NCI-H524 treated with DMSO at 0.1 percent for 48 hours (cell line): Measurements from ENCODE around the gene CPSF2.

Experiments
- DNase-seq: peaks from one replicate; lab custom pipeline; 2025; lab: John Stamatoyannopoulos, UW

Gene CPSF2

DNA sequence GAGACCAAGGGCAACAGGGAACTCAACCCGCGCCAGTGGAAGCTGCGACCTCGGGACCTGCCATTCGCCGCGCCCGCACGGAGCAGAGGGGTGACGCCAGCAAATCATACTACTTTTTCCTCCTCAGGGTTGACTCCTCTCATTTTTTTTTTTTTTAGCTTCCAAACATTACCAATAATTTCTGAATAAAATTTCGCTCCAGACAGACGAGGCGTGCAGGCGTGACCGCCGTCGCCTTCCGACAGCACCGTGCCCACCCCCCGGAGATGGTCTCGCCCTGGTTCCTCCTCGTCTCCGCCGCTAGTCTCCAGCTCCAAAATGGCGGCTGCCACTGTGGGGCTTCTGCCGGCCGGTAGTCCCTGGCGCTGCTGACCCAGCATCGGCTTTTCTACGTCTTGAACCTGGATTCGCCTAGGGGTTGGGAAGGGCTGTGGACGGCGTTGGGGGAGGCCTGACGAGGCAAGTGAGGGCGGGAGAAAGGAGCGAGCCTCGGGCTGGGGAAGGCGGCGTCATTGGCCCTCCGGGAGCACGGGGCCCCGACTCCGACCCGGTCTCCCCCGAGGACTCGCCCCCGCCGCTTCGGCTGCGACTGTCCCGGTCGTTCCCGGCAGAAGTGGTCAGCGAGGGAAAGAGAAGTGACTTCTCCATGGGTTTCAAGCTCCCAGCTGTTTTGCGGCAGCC, at the start of gene CPSF2, which contains the start of gene NDUFB1:
Gene CPSF2 (plus strand): TSS at position 300 of the 681 bp plus-strand sequence. CDS start 9,016 bp downstream, outside the sequence.
Gene NDUFB1 (minus strand): TSS at position 37 of the 681 bp plus-strand sequence. CDS start 4,069 bp downstream, outside the sequence.
- peak; percentile 66 for DNase-seq

DNA sequence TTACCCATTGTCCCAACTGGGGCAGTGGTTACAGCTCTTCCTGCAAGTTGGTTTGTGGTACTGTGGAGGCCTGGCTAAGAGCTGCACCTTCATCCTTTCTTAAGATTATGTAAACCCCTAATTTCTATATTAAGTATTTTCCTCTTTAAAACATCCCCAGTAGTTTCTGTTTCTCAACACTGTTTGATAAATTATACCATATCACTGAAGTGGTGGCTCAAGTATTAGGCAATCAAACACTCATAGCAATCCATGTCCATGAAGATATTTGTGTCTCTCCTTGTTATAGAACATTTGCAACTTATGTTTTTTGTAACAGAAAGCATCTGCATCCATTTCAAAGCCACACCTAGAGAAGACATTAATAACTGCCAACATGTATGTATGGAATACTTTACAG, 47.2 kb upstream of the CPSF2 start:
- DNase-seq: no peak

DNA sequence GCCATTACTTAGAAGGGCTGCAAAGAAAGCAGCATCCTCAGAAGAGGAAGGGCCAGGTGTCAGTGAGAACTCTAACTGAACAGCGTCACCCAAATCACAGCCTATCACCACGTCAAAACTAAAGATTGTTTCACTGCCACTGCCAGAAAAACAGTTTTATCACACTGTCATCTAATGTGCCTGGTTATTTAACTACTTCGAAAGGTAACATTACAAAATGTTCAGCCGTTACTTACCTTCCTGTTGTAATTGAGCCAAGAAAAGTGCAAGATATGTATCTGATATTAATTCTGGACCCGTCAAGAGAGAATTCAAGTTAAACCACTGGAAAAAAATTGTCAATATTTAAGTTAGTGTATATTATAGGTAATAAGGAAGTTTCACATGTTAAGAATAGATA, 33.3 kb upstream of the CPSF2 start:
- no peak for DNase-seq

GRCh38 chr14:92093320-92093719, 28.4 kb upstream of the CPSF2 start:
- DNase-seq: no peak

DNA sequence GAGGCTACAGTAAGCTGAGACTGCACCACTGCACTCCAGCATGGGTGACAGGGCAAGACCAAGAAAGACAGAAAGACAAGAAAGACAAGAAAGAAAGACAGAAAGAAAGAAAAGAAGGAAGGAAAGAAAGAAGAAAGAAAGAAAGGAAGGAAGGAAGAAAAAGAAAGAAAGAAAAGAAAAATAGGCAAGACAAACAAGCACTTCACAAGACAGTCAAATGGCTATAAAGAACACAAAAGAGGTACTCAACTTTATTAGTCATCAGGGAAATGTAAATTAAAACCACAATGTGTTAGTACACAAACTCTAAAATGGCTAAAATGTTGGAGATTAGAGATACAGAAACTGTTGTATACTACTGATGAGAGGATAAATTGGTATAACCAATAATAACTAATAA, 22.0 kb upstream of the CPSF2 start:
- no peak for DNase-seq

- no peak for DNase-seq
These were observed 18.3 kb upstream of the CPSF2 start for GRCh38 chr14:92103363-92103989.

- DNase-seq: no peak
These were observed 16.5 kb upstream of the CPSF2 start for GRCh38 chr14:92105073-92105892.

DNA sequence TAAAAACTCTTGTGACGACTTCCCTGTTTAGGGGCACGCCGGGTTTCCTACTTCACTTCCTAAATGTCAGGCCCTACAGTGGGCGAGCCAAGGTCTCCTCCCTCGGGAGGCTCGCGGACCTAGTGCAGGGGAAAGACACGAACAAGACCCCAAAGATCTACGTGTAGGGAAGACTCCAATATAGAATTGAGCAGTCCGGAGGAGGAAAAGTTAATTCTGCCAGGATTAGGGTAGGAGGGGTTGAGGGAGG, 16.0 kb upstream of the CPSF2 start:
- no peak for DNase-seq

DNA sequence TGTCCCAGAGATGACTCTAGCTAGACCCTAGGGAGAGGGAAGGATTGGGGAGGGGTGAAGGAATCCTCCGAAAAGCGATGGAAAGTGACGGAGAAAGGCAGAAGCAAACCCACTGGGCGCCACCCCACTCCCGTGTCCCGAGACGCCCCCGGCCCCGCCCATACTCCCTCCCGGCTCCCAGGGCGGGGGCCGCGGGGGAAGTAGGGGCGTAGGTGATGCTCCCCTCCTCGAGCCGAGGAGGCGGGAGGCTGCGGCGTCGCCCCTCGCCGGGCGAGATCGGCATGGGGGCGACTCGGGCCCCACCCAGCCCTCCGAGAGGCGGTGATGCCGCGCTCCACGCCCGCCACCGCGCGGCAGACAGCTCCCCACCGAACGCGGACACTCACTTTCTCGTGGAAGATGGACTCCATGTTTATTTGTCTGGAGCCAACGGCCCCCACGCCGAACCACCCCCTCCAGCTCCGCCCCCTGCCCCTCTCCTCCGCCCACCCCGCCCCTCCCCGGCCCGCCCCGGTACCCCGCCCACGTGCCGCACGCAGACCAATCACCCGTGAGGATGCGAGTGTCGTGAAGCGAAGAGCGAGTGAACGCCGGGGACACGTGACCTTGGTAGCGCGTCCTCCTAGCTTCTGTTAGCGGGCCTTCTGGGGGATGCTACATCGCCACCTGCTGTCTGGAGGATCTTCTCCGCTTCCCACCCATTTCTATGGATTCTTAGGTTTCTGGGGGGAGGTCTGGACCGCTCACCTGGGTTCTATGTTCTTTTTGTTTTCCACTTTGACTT, 15.4 kb upstream of the CPSF2 start, which contains the start of gene ATXN3:
Gene ATXN3 (minus strand): TSS at position 440 of the 784 bp plus-strand sequence. CDS start 30 bp downstream, at position 410.
- peak; percentile 86 for DNase-seq

DNA sequence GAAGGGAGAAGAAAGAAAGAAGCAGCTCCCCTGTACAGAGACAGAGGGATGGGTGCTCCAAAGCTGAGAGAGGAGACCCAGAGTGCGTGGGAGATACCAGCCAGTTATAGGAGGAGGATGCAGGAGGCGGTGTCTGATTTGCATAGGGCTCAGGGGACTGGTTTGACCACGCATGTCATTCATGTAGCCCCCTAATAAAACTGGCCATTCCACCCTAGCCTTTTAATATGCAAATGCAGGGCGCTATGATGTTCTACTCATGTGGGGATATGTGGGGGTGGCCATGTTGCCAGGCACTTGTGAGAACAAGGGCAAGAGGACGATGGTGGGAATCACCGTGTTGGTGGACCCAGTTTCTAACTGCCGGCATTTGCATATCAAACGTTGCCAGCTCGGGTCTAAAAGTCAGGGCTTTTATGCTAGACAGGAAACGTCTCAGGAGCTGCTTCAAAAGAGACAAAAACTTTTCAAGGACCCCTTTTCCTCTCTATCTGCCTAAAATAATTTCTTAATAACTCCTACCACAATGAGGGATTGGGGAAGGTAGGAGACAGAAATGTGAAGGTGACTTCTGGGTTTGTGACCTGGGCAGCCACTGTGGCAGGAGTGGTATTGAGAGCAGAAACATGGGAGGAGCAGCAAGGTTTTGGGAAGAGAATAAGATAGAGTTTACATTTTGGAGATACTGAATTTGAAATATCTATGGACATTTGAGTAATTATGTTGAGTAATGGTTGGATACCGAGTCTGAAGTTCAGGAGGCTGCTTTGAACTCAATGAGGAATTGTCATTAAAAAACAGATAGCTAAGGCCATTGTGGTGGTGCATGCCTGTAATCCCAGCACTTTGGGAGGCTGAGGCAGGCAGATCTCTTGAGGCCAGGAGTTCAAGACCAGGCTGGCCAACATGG, 13.2 kb upstream of the CPSF2 start:
- DNase-seq: no peak

DNA sequence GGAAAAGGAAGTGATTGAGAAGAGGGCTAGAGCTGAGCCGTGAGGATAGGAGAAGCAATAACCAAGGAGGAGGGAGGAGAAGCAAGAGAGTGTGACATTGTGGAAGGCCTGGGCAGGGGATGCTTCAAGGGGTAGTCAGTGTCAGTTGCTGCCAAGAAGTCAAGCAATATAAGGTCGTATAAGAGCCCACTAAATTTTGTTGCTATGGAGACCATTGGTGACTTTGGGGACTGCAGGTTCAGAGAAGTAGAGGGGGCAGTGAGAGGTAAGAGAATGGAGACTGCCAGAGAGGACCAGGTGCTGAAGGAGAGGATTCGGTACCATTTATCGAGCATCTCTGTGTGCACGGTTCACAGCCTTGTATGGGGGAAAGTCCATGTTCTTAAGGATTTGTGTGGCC, 12.3 kb upstream of the CPSF2 start:
- no peak for DNase-seq

GRCh38 chr14:92121207-92121669, 531 bp upstream of the CPSF2 start:
- no peak for DNase-seq

DNA sequence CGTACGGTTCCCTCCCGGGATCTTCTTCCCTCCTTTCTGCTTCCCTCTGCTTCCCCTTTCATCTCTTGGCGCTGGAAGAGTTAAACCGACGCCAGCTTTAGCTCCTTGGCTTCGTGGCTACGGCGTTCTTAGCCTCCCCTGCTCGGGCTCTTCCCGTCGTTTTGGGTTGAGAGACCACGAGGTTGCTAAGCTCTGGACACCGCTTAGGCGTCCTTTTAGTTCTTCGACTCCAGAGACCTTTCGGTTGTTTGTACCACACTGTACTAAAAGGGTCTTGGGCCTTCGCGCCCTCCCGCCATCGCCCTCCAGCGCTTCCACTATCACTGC, 545 bp downstream of the CPSF2 start:
- no peak for DNase-seq

DNA sequence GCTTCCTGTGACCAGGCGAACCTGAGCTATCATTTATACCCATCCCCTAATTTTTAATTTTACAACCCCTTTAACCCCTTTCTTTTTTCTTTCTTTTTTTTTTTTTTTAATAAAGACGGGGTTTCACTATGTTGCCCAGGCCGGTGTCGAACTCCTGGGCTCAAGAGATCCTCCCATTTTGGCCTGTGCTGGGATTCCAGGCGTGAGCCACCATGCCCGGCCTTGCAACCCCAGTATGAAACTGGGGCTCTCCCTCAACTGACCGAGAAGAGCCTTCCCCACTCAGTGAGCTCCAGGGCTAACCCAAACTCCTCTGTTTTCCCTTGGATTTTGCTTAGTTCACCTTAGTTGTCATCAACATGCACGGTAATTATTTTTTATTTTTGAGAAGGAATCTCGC, 992 bp downstream of the CPSF2 start:
- no peak for DNase-seq

GRCh38 chr14:92134456-92134855, 12.7 kb downstream of the CPSF2 start:
- no peak for DNase-seq

GRCh38 chr14:92135269-92135668, 13.5 kb downstream of the CPSF2 start:
- DNase-seq: no peak

DNA sequence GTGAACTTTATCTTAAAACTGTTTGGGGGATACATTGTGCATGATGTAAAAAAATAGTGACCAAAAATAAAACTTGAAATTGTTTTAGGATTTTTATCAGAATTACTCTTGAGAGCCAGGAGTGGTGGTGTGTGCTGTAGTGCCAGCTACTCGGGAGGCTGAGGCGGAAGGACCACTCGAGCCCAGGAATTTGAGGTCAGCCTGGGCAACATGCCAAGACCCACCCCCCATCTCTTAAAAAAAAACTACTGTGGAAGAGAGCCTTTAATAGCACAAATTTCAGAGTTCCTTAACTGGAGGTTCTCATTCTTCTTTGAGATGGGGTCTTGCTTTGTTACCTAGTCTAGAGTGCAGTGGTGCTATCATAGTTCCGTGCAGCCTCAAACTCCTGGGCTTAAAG, 21.5 kb downstream of the CPSF2 start:
- no peak for DNase-seq

DNA sequence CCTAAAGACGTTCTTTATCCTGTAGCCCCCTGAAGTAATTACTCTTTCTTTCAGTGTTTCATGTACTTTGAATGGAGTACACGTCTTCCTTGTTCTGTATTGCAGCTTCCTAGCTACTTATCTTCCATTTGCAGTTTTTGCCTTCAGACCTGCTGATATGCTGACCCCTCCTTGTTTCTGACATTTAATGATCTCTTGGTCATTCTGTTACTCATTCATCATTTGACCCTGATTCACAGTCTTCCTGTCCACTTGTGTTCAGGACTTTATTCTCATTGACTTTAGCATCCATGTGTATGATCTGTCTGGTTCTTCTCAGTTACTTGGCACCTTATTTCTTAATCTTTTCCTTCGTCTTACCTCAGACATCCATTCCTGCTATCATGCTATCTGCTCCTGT, 22.2 kb downstream of the CPSF2 start:
- no peak for DNase-seq

GRCh38 chr14:92144708-92145107, 22.9 kb downstream of the CPSF2 start:
- no peak for DNase-seq

DNA sequence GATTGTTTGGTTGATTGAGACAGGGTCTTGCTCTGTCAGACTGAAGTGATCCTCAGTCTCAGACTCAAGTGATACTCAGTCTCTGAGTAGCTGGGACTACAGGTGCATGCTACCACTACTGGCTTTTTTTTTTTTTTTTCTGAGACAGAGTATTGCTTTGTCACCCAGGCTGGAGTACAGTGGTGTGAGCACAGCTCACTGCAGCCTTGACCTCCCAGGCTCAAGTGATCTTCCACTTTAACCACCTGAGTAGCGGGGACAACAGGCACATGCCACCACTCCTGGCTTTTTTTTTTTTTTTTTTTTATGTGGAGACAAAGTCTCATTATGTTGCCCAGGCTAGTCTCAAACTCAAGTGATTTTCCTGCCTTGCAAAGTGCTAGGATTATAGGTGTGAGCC, 31.8 kb downstream of the CPSF2 start:
- no peak for DNase-seq

- no peak for DNase-seq
These were observed 32.6 kb downstream of the CPSF2 start for GRCh38 chr14:92154283-92154942.
